Esophagus squamous epithelium (tissue), 5 donors: ENCODE measurements around the gene SLC4A3. TPM values are rescaled to one million over a fixed set of nuclear protein-coding genes. Genes with fewer than 3 reads are reported as not detected.

Experiments used
- DNase-seq: peaks from one replicate; lab custom pipeline; 2025; lab: John Stamatoyannopoulos, UW
- H3K27ac ChIP-seq, 4 donors: fragments of 200-600 bp; sonication (generic); one replicate each; pipeline ENCODE4 v1.5.1; 2016 to 2019; ENCODE audit warnings: mild to moderate bottlenecking in 1 of 4
- H3K27me3 ChIP-seq, 4 donors: fragments of 200-600 bp; sonication (generic); 1 replicate in 3 of 4; 2 replicates in 1 of 4; pipeline versions ENCODE4 v1.5.1 to v1.6.0; 2017 to 2021; ENCODE audit warnings: antibody characterized with exemption in 1 of 4
- H3K36me3 ChIP-seq, 3 donors: fragments of 200-600 bp; sonication (generic); one replicate each; pipeline ENCODE4 v1.5.1; 2016 to 2019
- H3K4me1 ChIP-seq, 3 donors: fragments of 200-600 bp; sonication (generic); one replicate each; pipeline ENCODE4 v1.5.1; 2017 to 2019
- H3K4me3 ChIP-seq, 4 donors: fragments of 200-600 bp; sonication (generic); 1 replicate in 3 of 4; 2 replicates in 1 of 4; pipeline ENCODE4 v1.5.1; 2016 to 2019; ENCODE audit warnings: mild to moderate bottlenecking in 2 of 4, moderate library complexity in 1 of 4
- H3K9me3 ChIP-seq, 3 donors: fragments of 200-600 bp; sonication (generic); one replicate each; pipeline ENCODE4 v1.5.1; 2016 to 2019
- POLR2A ChIP-seq, 4 donors: fragments of 450-650 bp; IDR thresholded peaks; one replicate each; pipeline ENCODE4 v1.6.1; 2017; ENCODE audit warnings: antibody characterized with exemption in 4 of 4, mild to moderate bottlenecking in 4 of 4, moderate library complexity in 3 of 4
- WGBS, 2 donors: methylation state at CpG; one replicate each; pipeline ENCODE4 v1.1.5; 2018; 5-methylcytosine and 5-hydroxymethylcytosine counted together
- intact Hi-C: fragments of 100-400 bp; cut with DNase I; formaldehyde crosslinking; loops from one replicate; pipeline ENCODE4 v1.15.0; 2022
- total RNA-seq, 4 donors: library from RNA; depleted of rRNA; stranded (reverse); fragments of >200 nt; gene quantifications; one replicate each; pipeline ENCODE4 v1.1.0, GENCODE V29; 2016
- TF ChIP-seq, protein P1 (sequence below), 6 experiments: fragments of 450-650 bp in 4 of 6; fragments of 200-600 bp in 2 of 6; sonication (generic) in 2 of 6; IDR thresholded peaks; one replicate each; pipeline ENCODE4 v1.5.1; 2016 to 2019; ENCODE audit warnings: antibody characterized with exemption in 6 of 6, mild to moderate bottlenecking in 4 of 6, moderate library complexity in 4 of 6
- donor health status: DM: yes; HTN: yes; CAD: no.

The SLC4A3 gene
- total RNA-seq, 4 donors from 2014 or later: 1.1 to 4.0 (median 2.2) TPM

DNA sequence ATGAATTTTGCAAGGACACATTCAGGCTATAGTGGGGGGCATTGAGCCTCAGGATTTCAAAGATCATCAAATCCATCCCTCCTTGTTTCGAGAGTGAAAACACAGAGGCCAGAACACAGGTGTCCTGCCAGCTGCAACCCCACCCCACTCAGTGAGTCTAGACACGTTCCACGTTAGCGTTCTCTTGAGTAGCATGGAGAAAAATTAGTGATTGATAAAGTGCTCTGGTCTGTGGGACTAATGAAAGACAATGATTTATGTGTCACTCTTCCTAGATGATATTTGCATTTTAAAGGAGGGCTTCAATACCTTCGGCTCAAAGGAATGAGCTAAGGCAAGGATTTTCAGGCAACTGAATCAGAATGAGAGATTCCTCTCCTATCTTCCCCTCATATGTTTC lies 43.8 kb downstream of the SLC4A3 start:
- TF ChIP-seq, protein P1, sequence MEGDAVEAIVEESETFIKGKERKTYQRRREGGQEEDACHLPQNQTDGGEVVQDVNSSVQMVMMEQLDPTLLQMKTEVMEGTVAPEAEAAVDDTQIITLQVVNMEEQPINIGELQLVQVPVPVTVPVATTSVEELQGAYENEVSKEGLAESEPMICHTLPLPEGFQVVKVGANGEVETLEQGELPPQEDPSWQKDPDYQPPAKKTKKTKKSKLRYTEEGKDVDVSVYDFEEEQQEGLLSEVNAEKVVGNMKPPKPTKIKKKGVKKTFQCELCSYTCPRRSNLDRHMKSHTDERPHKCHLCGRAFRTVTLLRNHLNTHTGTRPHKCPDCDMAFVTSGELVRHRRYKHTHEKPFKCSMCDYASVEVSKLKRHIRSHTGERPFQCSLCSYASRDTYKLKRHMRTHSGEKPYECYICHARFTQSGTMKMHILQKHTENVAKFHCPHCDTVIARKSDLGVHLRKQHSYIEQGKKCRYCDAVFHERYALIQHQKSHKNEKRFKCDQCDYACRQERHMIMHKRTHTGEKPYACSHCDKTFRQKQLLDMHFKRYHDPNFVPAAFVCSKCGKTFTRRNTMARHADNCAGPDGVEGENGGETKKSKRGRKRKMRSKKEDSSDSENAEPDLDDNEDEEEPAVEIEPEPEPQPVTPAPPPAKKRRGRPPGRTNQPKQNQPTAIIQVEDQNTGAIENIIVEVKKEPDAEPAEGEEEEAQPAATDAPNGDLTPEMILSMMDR (IDR thresholded peaks at IDR 0.05): no peak
- TF ChIP-seq POLR2A (IDR thresholded peaks at IDR 0.05): no peak
- Histone ChIP-seq H3K27me3 (peaks cover 0 to 20% (median 0%) of the 10 kb centered on the region in 4 donors), H3K36me3 (no peaks in the 10 kb centered on the region), H3K4me3 (no peak overlapping the region), H3K27ac (no peak overlapping the region), H3K9me3 (no peaks in the 10 kb centered on the region), H3K4me1 (peaks cover 0 to 13% (median 0%) of the 10 kb centered on the region in 3 donors)
- intact Hi-C loops: no loop called here
- WGBS, 2 donors: 50 to 69% methylated on average over 5 of the region's 5 CpGs
- DNase-seq: no peak

DNA sequence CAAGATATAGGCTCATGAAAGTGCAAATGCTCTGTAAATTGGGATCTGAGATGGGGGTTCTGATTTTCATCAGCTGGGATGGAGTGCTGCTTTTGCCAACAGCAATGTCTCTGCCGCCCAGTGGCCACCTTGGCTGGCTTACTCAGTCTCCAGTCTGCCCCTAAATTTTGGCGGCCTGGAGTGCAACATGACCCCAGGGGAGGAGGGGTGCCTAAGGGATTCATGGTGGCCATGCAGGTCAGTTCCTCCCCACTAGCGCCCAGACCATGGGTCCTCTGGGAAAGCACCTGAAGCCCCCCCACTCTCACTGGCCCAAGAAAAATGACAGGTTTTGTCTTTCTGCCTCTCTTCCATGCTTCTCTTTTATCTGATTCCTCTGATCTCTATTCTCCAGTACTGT lies 45.0 kb downstream of the SLC4A3 start:
- 90 to 93% methylated on average over 2 of the region's 3 CpGs for WGBS, 2 donors
- DNase-seq: no peak
- H3K36me3 ChIP-seq: no peaks in the 10 kb centered on the region
- no peak overlapping the region for H3K4me3 ChIP-seq
- H3K27ac ChIP-seq: no peak overlapping the region
- H3K4me1 ChIP-seq: peaks cover 0 to 13% (median 0%) of the 10 kb centered on the region in 3 donors
- intact Hi-C loops: no loop called here
- no peaks in the 10 kb centered on the region for H3K9me3 ChIP-seq
- TF ChIP-seq POLR2A (IDR thresholded peaks at IDR 0.05): no peak
- TF ChIP-seq, protein P1 (IDR thresholded peaks at IDR 0.05): no peak
- peaks cover 0 to 21% (median 0%) of the 10 kb centered on the region in 4 donors for H3K27me3 ChIP-seq

DNA sequence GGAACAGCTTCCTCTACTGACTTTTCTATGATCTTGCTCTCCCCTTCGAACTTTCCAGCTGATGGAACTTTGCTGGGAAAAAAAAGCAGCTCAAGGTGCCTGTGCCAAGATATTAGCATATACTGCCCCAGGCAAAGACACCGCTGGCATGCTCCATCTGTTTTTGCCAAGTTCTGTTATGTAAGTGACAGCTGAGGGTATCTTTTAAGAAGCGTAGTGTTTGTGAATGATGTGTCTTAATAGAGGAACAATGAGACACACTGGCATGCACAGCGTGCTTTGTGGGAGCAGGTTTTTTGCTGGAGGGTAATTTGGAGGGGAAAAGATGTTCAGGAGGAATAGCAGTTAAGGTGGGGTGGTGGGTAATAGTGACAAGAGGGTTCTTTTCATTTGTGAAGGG lies 47.8 kb downstream of the SLC4A3 start:
- no peak for DNase-seq
- no peak overlapping the region for H3K4me3 ChIP-seq
- no peaks in the 10 kb centered on the region for H3K9me3 ChIP-seq
- no peaks in the 10 kb centered on the region for H3K36me3 ChIP-seq
- no peak for TF ChIP-seq POLR2A (IDR thresholded peaks at IDR 0.05)
- TF ChIP-seq, protein P1 (IDR thresholded peaks at IDR 0.05): no peak
- peaks cover 0 to 13% (median 0%) of the 10 kb centered on the region in 3 donors for H3K4me1 ChIP-seq
- peaks cover 0 to 21% (median 0%) of the 10 kb centered on the region in 4 donors for H3K27me3 ChIP-seq
- intact Hi-C loops: no loop called here
- 20 to 55% methylated on average over 3 to 4 of the region's 4 CpGs for WGBS, 2 donors
- no peak overlapping the region for H3K27ac ChIP-seq

DNA sequence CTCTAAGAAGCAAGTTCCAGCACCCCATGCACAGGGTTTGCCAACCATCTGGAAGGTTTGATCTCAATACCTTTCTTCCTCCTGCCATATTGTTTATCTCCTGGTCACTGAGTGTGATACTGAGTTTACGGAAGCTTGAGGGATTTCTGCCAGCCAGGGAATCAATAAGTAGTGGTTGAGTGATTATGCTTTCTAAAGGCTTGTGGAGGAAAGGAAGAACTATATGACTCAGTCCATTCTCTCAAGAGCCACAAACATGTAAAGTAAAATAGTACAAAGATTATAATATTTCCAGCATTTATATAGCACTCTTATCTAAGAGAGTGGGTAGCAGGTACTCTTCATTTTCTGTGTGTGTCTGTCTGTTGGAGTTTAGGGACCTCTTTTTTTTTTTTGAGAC lies 49.2 kb downstream of the SLC4A3 start:
- peaks cover 0 to 13% (median 0%) of the 10 kb centered on the region in 3 donors for H3K4me1 ChIP-seq
- DNase-seq: no peak
- H3K36me3 ChIP-seq: no peaks in the 10 kb centered on the region
- H3K27me3 ChIP-seq: peaks cover 0 to 21% (median 0%) of the 10 kb centered on the region in 4 donors
- no peak overlapping the region for H3K4me3 ChIP-seq
- 63 to 67% methylated on average over 1 of the region's 1 CpG for whole genome bisulfite sequencing, 2 donors
- H3K9me3 ChIP-seq: no peaks in the 10 kb centered on the region
- H3K27ac ChIP-seq: no peak overlapping the region
- intact Hi-C loops: no loop called here
- no peak for TF ChIP-seq POLR2A (IDR thresholded peaks at IDR 0.05)
- TF ChIP-seq, protein P1 (IDR thresholded peaks at IDR 0.05): no peak

DNA sequence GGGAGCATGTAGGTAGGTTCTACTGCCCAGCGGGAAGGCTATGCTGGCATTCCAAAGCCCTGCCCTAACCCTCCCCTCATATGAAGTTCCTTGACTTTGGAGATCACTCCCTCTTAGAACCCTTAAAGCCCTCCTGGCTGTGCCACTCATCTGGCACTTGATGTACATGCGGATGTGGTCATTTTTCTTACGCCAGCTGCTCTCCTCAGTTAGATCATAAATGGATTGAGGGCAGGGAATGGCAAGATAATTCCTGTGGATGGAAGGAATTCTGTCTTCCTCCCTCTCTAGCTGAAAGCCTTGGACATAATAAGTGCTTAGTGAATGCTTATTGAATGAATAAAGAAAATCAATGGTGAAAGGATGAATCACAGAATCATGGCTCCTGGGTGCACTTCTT lies 51.6 kb downstream of the SLC4A3 start:
- Histone ChIP-seq H3K4me3 (no peak overlapping the region), H3K4me1 (peaks cover 0 to 14% (median 0%) of the 10 kb centered on the region in 3 donors), H3K27me3 (peaks cover 0 to 21% (median 0%) of the 10 kb centered on the region in 4 donors), H3K9me3 (no peaks in the 10 kb centered on the region), H3K27ac (no peak overlapping the region), H3K36me3 (no peaks in the 10 kb centered on the region)
- TF ChIP-seq POLR2A (IDR thresholded peaks at IDR 0.05): no peak
- TF ChIP-seq, protein P1 (IDR thresholded peaks at IDR 0.05): no peak
- DNase-seq: no peak
- intact Hi-C loops: no loop called here
- WGBS, 2 donors: 94 to 96% methylated on average over 3 of the region's 3 CpGs
